GM10266 (cell line): ENCODE data around the gene SAMD15.

ENCODE experiments used
- DNase-seq: peaks from one replicate; pipeline ENCODE4 v3.0.0; 2012; ENCODE audit errors: extremely low spot score
- CTCF ChIP-seq: IDR thresholded peaks from 2 replicates; pipeline ENCODE4 v1.5.1; 2012; ENCODE audit warnings: mild to moderate bottlenecking, low read depth; ENCODE audit not compliant: control insufficient read depth, insufficient read depth; ENCODE audit errors: missing control alignments

The SAMD15 gene

GRCh38 chr14:77355811-77356210, 21.4 kb upstream of the SAMD15 start:
- TF ChIP-seq CTCF = no peak
- DNase-seq = no peak

GRCh38 chr14:77356899-77357298, 20.3 kb upstream of the SAMD15 start:
- DNase-seq = no peak
- TF ChIP-seq CTCF = no peak

- TF ChIP-seq CTCF = no peak
Measured at GRCh38 chr14:77359626-77360025, 17.6 kb upstream of the SAMD15 start.

GRCh38 chr14:77364146-77364545, 13.0 kb upstream of the SAMD15 start:
- no peak for TF ChIP-seq CTCF
- no peak for DNase-seq

More at GRCh38 chr14:77359626-77360025, 17.6 kb upstream of the SAMD15 start:
- DNase-seq = no peak

GRCh38 chr14:77369285-77369684, 7.9 kb upstream of the SAMD15 start:
- DNase-seq = no peak
- no peak for TF ChIP-seq CTCF

GRCh38 chr14:77372304-77372841, 4.8 kb upstream of the SAMD15 start:
- peak; percentile 55 for DNase-seq
- TF ChIP-seq CTCF = no peak

- DNase-seq = peak; percentile 35
- TF ChIP-seq CTCF = no peak
Measured at GRCh38 chr14:77375164-77375950, 1.8 kb upstream of the SAMD15 start.
